ENCODE measurements around the gene PDLIM3. TPM values are rescaled to one million over a fixed set of nuclear protein-coding genes. Genes with fewer than 3 reads are reported as not detected.

Gene PDLIM3
- polyA plus RNA-seq = 28.2 TPM
- long read RNA-seq, donor 1, partial matches to known transcripts = 5 of 6 reads
- long read RNA-seq, donor 1, other reads (novel, unspliced or antisense) = 0 of 6 reads
- long read RNA-seq, donor 2, transcript PDLIM3-203 (7 exons, 1,672 nt) = major isoform, 5 of 14 reads
- long read RNA-seq, donor 2, partial matches to known transcripts = 8 of 14 reads
- long read RNA-seq, donor 2, other reads (novel, unspliced or antisense) = 0 of 14 reads
- long read RNA-seq, donor 3, partial matches to known transcripts = 0 of 2 reads
- long read RNA-seq, donor 3, other reads (novel, unspliced or antisense) = 0 of 2 reads
- long read RNA-seq, donor 4, partial matches to known transcripts = 0 of 1 reads
- long read RNA-seq, donor 4, other reads (novel, unspliced or antisense) = 0 of 1 reads
- long read RNA-seq, donor 5, partial matches to known transcripts = 0 of 7 reads
- long read RNA-seq, donor 5, other reads (novel, unspliced or antisense) = 0 of 7 reads
- long read RNA-seq, donor 6, transcript PDLIM3-203 (7 exons, 1,672 nt) = major isoform, 6 of 8 reads
- long read RNA-seq, donor 6, partial matches to known transcripts = 0 of 8 reads
- long read RNA-seq, donor 6, other reads (novel, unspliced or antisense) = 0 of 8 reads
- long read RNA-seq, donor 7, partial matches to known transcripts = 0 of 5 reads
- long read RNA-seq, donor 7, other reads (novel, unspliced or antisense) = 0 of 5 reads
- long read RNA-seq, donor 8, partial matches to known transcripts = 5 of 13 reads
- long read RNA-seq, donor 8, other reads (novel, unspliced or antisense) = 0 of 13 reads
- long read RNA-seq, donor 9, partial matches to known transcripts = 0 of 3 reads
- long read RNA-seq, donor 9, other reads (novel, unspliced or antisense) = 0 of 3 reads
- long read RNA-seq, donor 10, partial matches to known transcripts = 7 of 9 reads
- long read RNA-seq, donor 10, other reads (novel, unspliced or antisense) = 0 of 9 reads
- long read RNA-seq, donor 11, transcript PDLIM3-203 (7 exons, 1,672 nt) = major isoform, 6 of 6 reads
- long read RNA-seq, donor 11, partial matches to known transcripts = 0 of 6 reads
- long read RNA-seq, donor 11, other reads (novel, unspliced or antisense) = 0 of 6 reads

- peaks cover 60% of the 10 kb centered on the region for H3K27me3 ChIP-seq (ENCODE audit: control insufficient read depth, insufficient read depth, low read length)
- H3K27ac ChIP-seq (ENCODE audit: low read length) = no peak within 1 kb of the TSS
- H3K36me3 ChIP-seq (ENCODE audit: control insufficient read depth, insufficient read depth, low read length) = no peaks in the 10 kb centered on the region
- WGBS (ENCODE audit: insufficient coverage, low lambda C conversion rate) = no CpG with 5 or more reads among the region's 66 CpGs
- H3K4me3 ChIP-seq (ENCODE audit: low read length) = peak within 1 kb of the TSS; percentile 39
- peaks cover 2% of the 10 kb centered on the region for H3K4me1 ChIP-seq (ENCODE audit: control insufficient read depth, insufficient read depth, low read length)
- H3K9me3 ChIP-seq (ENCODE audit: control insufficient read depth, low read depth, low read length) = no peaks in the 10 kb centered on the region
- peak; percentile 14 to 55 for DNase-seq
Observed at GRCh38 chr4:185534866-185535611, at the start of gene PDLIM3. PDLIM3 (minus strand) TSS chr4:185535507; CDS start chr4:185535434, 73 bp downstream.

GRCh38 chr4:185583813-185584212 lies 48.5 kb upstream of the PDLIM3 start:
- WGBS (ENCODE audit: insufficient coverage, low lambda C conversion rate) = no CpG with 5 or more reads among the region's 1 CpG

GRCh38 chr4:185582651-185583400 lies 47.5 kb upstream of the PDLIM3 start:
- Histone ChIP-seq H3K27me3 (ENCODE audit: control insufficient read depth, insufficient read depth, low read length) (no peaks in the 10 kb centered on the region), H3K27ac (ENCODE audit: low read length) (no peak overlapping the region), H3K36me3 (ENCODE audit: control insufficient read depth, insufficient read depth, low read length) (peaks cover 3% of the 10 kb centered on the region), H3K9me3 (ENCODE audit: control insufficient read depth, low read depth, low read length) (no peaks in the 10 kb centered on the region), H3K4me3 (ENCODE audit: low read length) (no peak overlapping the region), H3K4me1 (ENCODE audit: control insufficient read depth, insufficient read depth, low read length) (no peaks in the 10 kb centered on the region)
- whole genome bisulfite sequencing (ENCODE audit: insufficient coverage, low lambda C conversion rate) = no CpG with 5 or more reads among the region's 7 CpGs
- no peak for DNase-seq

More at GRCh38 chr4:185583813-185584212, 48.5 kb upstream of the PDLIM3 start:
- no peak for DNase-seq
- H3K9me3 ChIP-seq (ENCODE audit: control insufficient read depth, low read depth, low read length) = no peaks in the 10 kb centered on the region
- peaks cover 4% of the 10 kb centered on the region for H3K36me3 ChIP-seq (ENCODE audit: control insufficient read depth, insufficient read depth, low read length)
- H3K4me1 ChIP-seq (ENCODE audit: control insufficient read depth, insufficient read depth, low read length) = no peaks in the 10 kb centered on the region
- no peaks in the 10 kb centered on the region for H3K27me3 ChIP-seq (ENCODE audit: control insufficient read depth, insufficient read depth, low read length)
- no peak overlapping the region for H3K27ac ChIP-seq (ENCODE audit: low read length)
- no peak overlapping the region for H3K4me3 ChIP-seq (ENCODE audit: low read length)

GRCh38 chr4:185580699-185581098 lies 45.4 kb upstream of the PDLIM3 start:
- H3K9me3 ChIP-seq (ENCODE audit: control insufficient read depth, low read depth, low read length) = no peaks in the 10 kb centered on the region
- no peak overlapping the region for H3K4me3 ChIP-seq (ENCODE audit: low read length)
- no peaks in the 10 kb centered on the region for H3K4me1 ChIP-seq (ENCODE audit: control insufficient read depth, insufficient read depth, low read length)
- WGBS (ENCODE audit: insufficient coverage, low lambda C conversion rate) = no CpG with 5 or more reads among the region's 12 CpGs
- no peak overlapping the region for H3K27ac ChIP-seq (ENCODE audit: low read length)
- H3K36me3 ChIP-seq (ENCODE audit: control insufficient read depth, insufficient read depth, low read length) = no peaks in the 10 kb centered on the region
- no peaks in the 10 kb centered on the region for H3K27me3 ChIP-seq (ENCODE audit: control insufficient read depth, insufficient read depth, low read length)
- DNase-seq = no peak

GRCh38 chr4:185578284-185578683 lies 43.0 kb upstream of the PDLIM3 start:
- Histone ChIP-seq H3K4me1 (ENCODE audit: control insufficient read depth, insufficient read depth, low read length) (no peaks in the 10 kb centered on the region), H3K4me3 (ENCODE audit: low read length) (no peak overlapping the region), H3K27ac (ENCODE audit: low read length) (no peak overlapping the region), H3K9me3 (ENCODE audit: control insufficient read depth, low read depth, low read length) (no peaks in the 10 kb centered on the region), H3K27me3 (ENCODE audit: control insufficient read depth, insufficient read depth, low read length) (no peaks in the 10 kb centered on the region), H3K36me3 (ENCODE audit: control insufficient read depth, insufficient read depth, low read length) (no peaks in the 10 kb centered on the region)
- no CpG with 5 or more reads among the region's 3 CpGs for WGBS (ENCODE audit: insufficient coverage, low lambda C conversion rate)
- DNase-seq = no peak

GRCh38 chr4:185576962-185577950 lies 41.9 kb upstream of the PDLIM3 start:
- no peak for DNase-seq
- Histone ChIP-seq H3K4me3 (ENCODE audit: low read length) (no peak overlapping the region), H3K4me1 (ENCODE audit: control insufficient read depth, insufficient read depth, low read length) (no peaks in the 10 kb centered on the region), H3K27me3 (ENCODE audit: control insufficient read depth, insufficient read depth, low read length) (no peaks in the 10 kb centered on the region), H3K27ac (ENCODE audit: low read length) (peak overlapping the region; percentile 8), H3K36me3 (ENCODE audit: control insufficient read depth, insufficient read depth, low read length) (no peaks in the 10 kb centered on the region), H3K9me3 (ENCODE audit: control insufficient read depth, low read depth, low read length) (no peaks in the 10 kb centered on the region)
- no CpG with 5 or more reads among the region's 8 CpGs for WGBS (ENCODE audit: insufficient coverage, low lambda C conversion rate)

GRCh38 chr4:185576314-185576961 lies 41.1 kb upstream of the PDLIM3 start:
- no peaks in the 10 kb centered on the region for H3K4me1 ChIP-seq (ENCODE audit: control insufficient read depth, insufficient read depth, low read length)
- 100% methylated on average over 1 of the region's 9 CpGs for WGBS (ENCODE audit: insufficient coverage, low lambda C conversion rate)
- H3K36me3 ChIP-seq (ENCODE audit: control insufficient read depth, insufficient read depth, low read length) = no peaks in the 10 kb centered on the region
- no peak overlapping the region for H3K27ac ChIP-seq (ENCODE audit: low read length)
- H3K4me3 ChIP-seq (ENCODE audit: low read length) = no peak overlapping the region
- H3K27me3 ChIP-seq (ENCODE audit: control insufficient read depth, insufficient read depth, low read length) = no peaks in the 10 kb centered on the region
- H3K9me3 ChIP-seq (ENCODE audit: control insufficient read depth, low read depth, low read length) = no peaks in the 10 kb centered on the region
- DNase-seq = no peak

GRCh38 chr4:185573651-185574199 lies 38.4 kb upstream of the PDLIM3 start:
- Histone ChIP-seq H3K9me3 (ENCODE audit: control insufficient read depth, low read depth, low read length) (no peaks in the 10 kb centered on the region), H3K27ac (ENCODE audit: low read length) (no peak overlapping the region), H3K27me3 (ENCODE audit: control insufficient read depth, insufficient read depth, low read length) (no peaks in the 10 kb centered on the region), H3K4me1 (ENCODE audit: control insufficient read depth, insufficient read depth, low read length) (no peaks in the 10 kb centered on the region), H3K4me3 (ENCODE audit: low read length) (no peak overlapping the region), H3K36me3 (ENCODE audit: control insufficient read depth, insufficient read depth, low read length) (no peaks in the 10 kb centered on the region)
- DNase-seq = no peak
- WGBS (ENCODE audit: insufficient coverage, low lambda C conversion rate) = no CpG with 5 or more reads among the region's 10 CpGs

Measured in large intestine (tissue), 12 donors.